GM11168 (cell line): ENCODE results near the gene SH2D7.
"Not testable (repeated sequence)": the region's sequence is repeated elsewhere in the genome, so short reads cannot be mapped to it uniquely, and the experiment has no call there.

Experiments used
- in situ Hi-C: fragments of 300-500 bp; cut with MboI; formaldehyde crosslinking; loops from one replicate; pipeline ENCODE4 v1.12.0; 2022; ENCODE audit warnings: low sequenced_read_pairs; ENCODE audit not compliant: unreplicated experiment

The SH2D7 gene

DNA sequence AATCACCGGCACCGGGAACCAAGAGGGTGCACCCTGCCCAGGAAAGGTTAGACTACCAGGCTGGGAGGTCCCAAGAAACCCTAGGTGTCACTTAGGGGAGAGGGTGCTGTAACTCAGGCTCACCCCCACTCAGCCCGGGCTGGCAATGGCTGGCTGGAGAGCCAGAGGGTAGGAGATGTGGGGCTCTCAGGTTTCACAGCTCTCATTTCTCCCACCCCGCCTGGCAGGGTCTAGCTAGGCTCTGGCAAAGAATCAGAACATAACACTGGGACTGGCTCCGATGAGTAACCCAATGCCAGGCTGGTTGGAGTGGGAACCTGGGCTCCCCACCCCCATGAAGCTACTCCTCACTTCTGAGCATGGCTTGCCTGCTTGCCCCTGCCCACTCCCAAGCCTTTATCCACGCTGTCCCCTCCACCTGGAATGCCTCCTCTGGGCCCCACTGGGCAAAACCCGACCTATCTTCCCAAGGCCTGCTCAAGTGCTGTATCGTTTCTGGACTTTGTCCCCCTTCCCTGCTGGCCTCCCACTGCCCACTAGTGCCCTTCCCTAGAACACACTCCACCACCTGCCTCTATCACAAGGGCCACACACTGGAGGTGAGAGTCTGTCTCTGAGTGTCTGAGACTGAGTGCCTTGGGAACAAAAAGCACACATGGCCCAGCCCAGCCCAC is 36.9 kb downstream of the SH2D7 start:
- in situ Hi-C loops: no loop called here

- in situ Hi-C loops: no loop called here
Measured at GRCh38 chr15:78129751-78130287, 37.5 kb downstream of the SH2D7 start.

- in situ Hi-C loops: no loop called here
Measured at GRCh38 chr15:78130466-78131294, 38.3 kb downstream of the SH2D7 start.

GRCh38 chr15:78131295-78132061 is 39.1 kb downstream of the SH2D7 start, which contains the start of gene CIB2:
Gene CIB2, minus strand, starts transcription at chr15:78131445. Its CDS starts 230 bp downstream, at chr15:78131215.
- in situ Hi-C loops: no loop called here

DNA sequence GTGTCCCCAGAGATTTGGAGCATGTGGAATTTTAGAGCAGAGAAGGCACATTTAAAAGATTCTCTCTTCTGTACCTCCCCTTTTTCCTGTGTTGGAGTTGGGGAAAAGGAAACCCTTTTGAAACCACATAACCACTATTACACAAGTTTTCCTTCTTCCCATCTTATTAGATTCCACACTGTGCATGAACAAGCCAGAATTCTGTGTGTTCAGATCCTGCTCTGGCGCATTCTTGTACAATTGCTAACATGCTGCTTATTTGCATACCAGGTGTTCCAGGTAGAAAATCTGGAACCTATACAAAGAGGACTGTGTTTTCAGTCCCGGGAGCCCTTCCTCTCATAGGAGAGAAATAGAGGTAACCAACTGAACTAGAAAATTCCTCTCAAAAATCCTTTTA is 41.4 kb downstream of the SH2D7 start:
- in situ Hi-C loops: no loop called here

- in situ Hi-C loops: no loop called here
Measured at GRCh38 chr15:78139578-78139977, 47.2 kb downstream of the SH2D7 start.

- in situ Hi-C loops: no loop called here
Measured at GRCh38 chr15:78140292-78140691, 47.9 kb downstream of the SH2D7 start.

- in situ Hi-C loops: no loop called here
Measured at GRCh38 chr15:78142332-78142731, 50.0 kb downstream of the SH2D7 start.

DNA sequence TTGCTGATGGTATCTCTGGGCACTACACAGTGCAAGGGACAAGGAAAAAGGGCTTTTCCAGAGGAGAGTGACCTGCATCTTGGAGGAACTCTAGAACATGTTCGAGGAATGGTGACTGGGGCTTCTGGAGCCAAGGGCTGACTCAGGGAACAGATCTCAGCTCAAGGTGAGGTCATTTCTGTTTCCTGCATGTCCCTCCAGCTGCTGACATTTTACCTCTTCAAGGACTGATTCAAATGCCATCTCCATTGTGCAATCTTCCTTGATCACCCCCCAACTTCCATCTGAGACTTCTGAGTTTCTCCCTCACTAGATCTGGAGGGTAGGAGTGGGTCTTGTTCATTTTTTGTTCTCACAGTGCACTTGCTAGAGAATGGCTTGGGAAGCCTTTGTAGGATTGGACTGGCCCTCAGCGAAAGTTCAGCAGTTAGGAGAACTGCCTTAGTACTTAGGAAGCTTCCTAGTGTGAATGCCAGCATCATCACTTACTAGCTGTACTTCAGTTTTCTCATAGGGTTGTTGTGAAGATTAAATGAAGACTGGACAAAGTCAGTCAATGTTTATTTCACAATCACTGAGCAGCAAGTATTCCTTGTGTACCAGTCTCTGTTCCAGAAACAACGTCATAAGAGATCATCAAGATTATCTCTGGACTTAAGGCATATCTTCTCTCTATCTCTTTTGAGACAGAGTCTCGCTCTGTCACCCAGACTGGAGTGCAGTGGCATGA is 54.2 kb downstream of the SH2D7 start:
- in situ Hi-C loops: no loop called here

DNA sequence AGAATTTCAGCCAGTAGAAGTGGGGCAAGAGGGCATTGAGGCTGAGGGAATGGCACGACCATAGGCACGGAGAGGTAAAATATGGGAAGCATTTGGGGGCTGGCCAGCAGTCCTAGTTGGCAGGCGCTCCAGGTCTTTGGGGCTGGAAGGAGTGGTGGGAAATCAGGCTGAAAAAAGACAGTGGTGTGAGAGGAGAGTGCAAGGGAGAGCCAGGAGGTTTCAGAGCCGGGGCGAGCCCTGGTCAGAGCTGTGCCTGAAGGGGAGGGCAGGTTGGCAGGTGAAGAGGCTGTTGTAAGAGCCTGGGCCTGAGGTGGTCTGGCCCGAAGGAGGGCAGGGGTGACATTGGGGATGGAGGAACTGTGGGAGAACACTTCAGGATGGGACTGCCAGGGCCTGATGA is 55.2 kb downstream of the SH2D7 start:
- in situ Hi-C loops: no loop called here

DNA sequence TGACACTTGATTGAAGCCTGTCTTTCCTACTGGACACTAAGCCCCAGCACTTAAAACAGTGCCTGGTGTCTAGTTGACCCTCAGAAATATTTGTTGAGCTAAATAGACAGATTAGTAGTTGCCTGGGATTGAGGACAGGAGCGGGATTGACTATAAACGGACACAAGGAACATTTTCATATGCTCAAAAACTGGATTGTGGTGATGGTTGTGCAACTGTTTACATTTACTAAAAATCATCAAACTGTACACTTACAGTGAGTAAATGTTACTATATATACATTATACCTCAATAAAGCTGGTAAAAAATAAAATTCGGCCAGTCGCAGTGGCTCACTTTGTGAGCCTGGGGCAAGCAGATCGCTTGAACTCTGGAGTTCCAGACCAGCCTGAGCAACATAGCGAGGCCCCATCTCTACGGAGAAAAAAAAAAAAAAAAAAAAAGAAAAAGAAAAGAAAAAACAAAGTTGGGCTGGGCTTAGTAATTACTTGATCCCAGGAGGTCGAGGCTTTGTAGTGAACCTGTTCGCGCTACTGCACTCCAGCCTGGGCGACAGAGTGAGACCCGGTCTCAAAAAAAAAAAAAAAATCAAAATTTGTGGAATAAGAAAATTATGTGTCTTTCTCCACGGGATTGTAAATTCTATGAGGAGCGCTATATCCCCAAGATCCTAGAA is 56.2 kb downstream of the SH2D7 start:
- in situ Hi-C loops: no loop called here

- in situ Hi-C loops: no loop called here
Measured at GRCh38 chr15:78149068-78149804, 56.9 kb downstream of the SH2D7 start, which contains the start of gene IDH3A. Gene IDH3A, plus strand, starts transcription at chr15:78149362. Its CDS starts 42 bp downstream, at chr15:78149404.

DNA sequence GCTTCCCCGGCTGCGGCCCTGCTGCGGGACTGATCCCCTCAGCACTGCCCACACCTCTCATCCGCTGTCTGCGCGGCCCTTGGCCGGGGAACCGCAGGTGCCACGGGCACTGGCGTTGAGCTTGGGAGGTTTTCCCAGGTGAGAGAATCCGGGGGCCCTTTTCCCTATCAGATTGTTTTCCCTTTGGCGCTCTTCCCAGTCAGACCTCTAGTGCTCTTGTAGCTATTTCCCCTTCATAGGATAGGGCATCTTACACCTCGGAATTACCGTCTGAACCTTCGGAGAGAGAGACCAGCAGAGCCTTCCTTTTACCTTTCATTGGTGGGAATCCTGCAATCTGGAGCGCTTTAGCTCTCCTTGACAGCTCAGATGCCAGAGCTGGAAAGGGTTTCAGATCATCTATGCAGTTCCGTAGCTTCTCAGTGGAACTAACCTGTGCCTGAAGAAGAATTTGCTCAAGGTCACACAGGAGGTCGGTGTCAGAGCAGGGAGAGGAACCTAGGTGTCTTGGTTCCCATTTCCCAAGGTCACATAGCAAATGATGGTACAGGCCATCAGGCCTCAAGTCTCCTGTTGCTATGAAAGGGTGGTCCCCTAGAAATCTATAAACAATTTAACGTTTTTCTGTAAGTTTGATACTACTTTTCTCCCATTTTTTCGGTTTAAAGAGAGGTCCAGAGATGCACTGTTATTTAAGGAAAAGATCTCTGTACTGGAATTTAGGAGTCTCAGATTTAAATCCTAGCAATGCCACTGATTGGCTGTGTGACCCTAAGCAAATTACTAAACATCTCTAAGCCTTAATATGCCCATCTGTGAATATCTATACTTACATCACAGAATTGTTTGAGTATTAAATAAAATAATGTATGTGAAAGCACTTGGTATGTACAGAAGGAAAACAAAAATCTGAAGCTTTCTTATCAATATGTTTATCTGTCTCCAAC is 57.7 kb downstream of the SH2D7 start:
- in situ Hi-C loops: no loop called here

GRCh38 chr15:78151075-78151474 is 58.7 kb downstream of the SH2D7 start:
- in situ Hi-C loops: not testable (repeated sequence)
